Measurements from ENCODE around the gene MGRN1.
A peak's percentile ranks its signal among the peaks of the same experiment; 100 is the strongest.
"Not testable (repeated sequence)": the region's sequence is repeated elsewhere in the genome, so short reads cannot be mapped to it uniquely, and the experiment has no call there.

The MGRN1 gene

DNA sequence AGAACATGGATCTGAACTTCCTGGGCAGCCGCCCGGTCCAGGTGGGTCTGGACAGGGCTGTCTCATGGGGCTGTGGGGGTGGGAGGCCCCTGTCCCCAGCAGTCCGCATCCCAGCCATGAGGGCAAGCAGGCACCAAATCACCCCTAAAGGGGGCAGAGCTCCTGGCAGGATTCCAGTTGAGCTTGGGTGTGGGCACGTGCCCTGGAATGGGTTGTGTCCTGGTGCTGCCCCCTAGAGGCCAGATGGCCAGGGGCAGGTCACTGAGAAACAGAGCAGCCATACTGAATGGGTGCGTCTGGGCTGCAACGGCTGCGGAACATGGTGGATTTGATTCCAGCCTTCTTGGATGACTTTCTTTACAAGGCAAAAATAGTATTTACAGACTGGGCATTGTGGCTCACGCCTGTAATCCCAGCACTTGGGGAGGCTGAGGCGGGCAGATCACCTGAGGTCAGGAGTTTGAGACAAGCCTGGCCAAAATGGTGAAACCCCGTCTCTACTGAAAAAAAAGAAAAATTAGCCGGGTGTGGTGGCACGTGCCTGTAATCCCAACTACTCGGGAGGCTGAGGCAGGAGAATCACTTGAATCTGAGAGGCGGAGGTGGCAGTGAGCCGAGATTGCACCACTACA is 25.9 kb downstream of the MGRN1 start:
- not testable (repeated sequence) for H3K36me3 Mint-ChIP-seq
- H3K4me1 Mint-ChIP-seq (ENCODE audit: low read depth), result peaks cover 33% of the 10 kb centered on the region

GRCh38 chr16:4651827-4652226 is 27.2 kb downstream of the MGRN1 start:
- no peak overlapping the region for H3K27ac Mint-ChIP-seq
- no peaks in the 10 kb centered on the region for H3K9me3 Mint-ChIP-seq (ENCODE audit: low read depth)
- no peak overlapping the region for H3K4me3 Mint-ChIP-seq
- H3K36me3 Mint-ChIP-seq, result peaks cover 2% of the 10 kb centered on the region
- H3K4me1 Mint-ChIP-seq (ENCODE audit: low read depth), result peaks cover 26% of the 10 kb centered on the region
- H3K27me3 Mint-ChIP-seq, result no peaks in the 10 kb centered on the region

More for the DNA sequence above, 25.9 kb downstream of the MGRN1 start:
- H3K9me3 Mint-ChIP-seq (ENCODE audit: low read depth); H3K27me3 Mint-ChIP-seq; H3K4me3 Mint-ChIP-seq; H3K27ac Mint-ChIP-seq: not testable (repeated sequence)

GRCh38 chr16:4652561-4652960 is 27.9 kb downstream of the MGRN1 start:
- Mint-ChIP-seq H3K27me3 (no peaks in the 10 kb centered on the region), H3K27ac (no peak overlapping the region), H3K4me3 (no peak overlapping the region), H3K9me3 (ENCODE audit: low read depth) (no peaks in the 10 kb centered on the region), H3K4me1 (ENCODE audit: low read depth) (peaks cover 19% of the 10 kb centered on the region), H3K36me3 (peaks cover 2% of the 10 kb centered on the region)

- Mint-ChIP-seq H3K36me3 (peaks cover 2% of the 10 kb centered on the region), H3K27me3 (no peaks in the 10 kb centered on the region), H3K27ac (no peak overlapping the region), H3K9me3 (ENCODE audit: low read depth) (no peaks in the 10 kb centered on the region), H3K4me3 (no peak overlapping the region), H3K4me1 (ENCODE audit: low read depth) (peaks cover 16% of the 10 kb centered on the region)
These were observed 29.7 kb downstream of the MGRN1 start for GRCh38 chr16:4654011-4654963.

DNA sequence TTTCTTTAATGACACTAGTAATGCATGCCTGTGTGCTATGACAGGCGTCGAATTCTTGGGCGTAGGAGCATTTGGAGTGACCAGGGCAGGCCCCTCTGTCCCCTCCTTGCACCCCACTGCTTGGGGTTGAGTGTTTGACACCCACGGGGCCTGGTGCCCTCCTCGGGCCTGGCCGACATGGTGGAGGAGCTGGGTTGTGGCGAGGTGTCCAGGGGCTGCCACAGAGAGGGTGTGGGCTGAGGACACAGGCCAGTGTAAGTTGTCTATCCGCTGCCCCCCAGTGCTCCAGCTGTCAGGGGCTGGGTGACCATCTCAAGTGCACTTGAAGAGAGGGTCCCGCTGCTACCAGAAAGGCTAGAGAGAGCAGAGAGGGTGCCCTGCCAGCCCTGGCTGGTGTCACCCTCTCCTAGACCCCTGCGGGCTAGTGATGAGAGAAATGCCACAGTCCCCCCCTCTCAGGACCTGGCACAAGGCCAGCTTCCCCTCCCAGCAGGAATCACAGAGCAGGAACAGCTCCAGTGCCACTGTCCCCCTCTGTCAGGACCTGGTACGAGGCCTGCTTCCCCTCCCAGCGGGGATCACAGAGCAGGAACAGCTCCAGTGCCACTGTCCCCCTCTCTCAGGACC is 30.5 kb downstream of the MGRN1 start:
- H3K4me3 Mint-ChIP-seq, result no peak overlapping the region
- H3K27me3 Mint-ChIP-seq, result no peaks in the 10 kb centered on the region
- no peak overlapping the region for H3K27ac Mint-ChIP-seq
- no peaks in the 10 kb centered on the region for H3K9me3 Mint-ChIP-seq (ENCODE audit: low read depth)
- peaks cover 2% of the 10 kb centered on the region for H3K36me3 Mint-ChIP-seq
- peaks cover 19% of the 10 kb centered on the region for H3K4me1 Mint-ChIP-seq (ENCODE audit: low read depth)

DNA sequence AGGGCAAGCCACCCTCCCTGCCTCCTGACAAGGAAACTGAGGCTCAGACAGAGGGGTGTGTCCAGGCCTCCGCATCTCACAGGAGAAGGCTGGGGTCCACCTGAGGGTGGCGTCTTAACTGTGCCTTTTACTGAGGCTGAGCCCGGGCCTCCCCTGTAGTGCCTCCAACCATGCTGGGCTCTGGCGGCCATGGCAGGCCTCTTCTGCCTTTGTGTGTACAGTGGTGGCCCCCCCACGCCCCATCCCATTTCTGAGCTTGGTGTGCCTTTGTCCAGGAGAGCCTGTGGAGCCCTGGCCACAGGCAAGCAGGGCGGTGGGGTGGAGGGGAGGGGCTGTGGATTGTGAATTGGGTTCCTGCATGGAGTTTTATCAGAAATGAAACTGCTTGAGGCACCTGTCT is 31.2 kb downstream of the MGRN1 start:
- no peaks in the 10 kb centered on the region for H3K27me3 Mint-ChIP-seq
- peaks cover 2% of the 10 kb centered on the region for H3K36me3 Mint-ChIP-seq
- H3K4me3 Mint-ChIP-seq, result no peak overlapping the region
- peaks cover 19% of the 10 kb centered on the region for H3K4me1 Mint-ChIP-seq (ENCODE audit: low read depth)
- no peak overlapping the region for H3K27ac Mint-ChIP-seq
- no peaks in the 10 kb centered on the region for H3K9me3 Mint-ChIP-seq (ENCODE audit: low read depth)

- H3K27me3 Mint-ChIP-seq, result no peaks in the 10 kb centered on the region
These were observed 31.6 kb downstream of the MGRN1 start for GRCh38 chr16:4656221-4656620.

DNA sequence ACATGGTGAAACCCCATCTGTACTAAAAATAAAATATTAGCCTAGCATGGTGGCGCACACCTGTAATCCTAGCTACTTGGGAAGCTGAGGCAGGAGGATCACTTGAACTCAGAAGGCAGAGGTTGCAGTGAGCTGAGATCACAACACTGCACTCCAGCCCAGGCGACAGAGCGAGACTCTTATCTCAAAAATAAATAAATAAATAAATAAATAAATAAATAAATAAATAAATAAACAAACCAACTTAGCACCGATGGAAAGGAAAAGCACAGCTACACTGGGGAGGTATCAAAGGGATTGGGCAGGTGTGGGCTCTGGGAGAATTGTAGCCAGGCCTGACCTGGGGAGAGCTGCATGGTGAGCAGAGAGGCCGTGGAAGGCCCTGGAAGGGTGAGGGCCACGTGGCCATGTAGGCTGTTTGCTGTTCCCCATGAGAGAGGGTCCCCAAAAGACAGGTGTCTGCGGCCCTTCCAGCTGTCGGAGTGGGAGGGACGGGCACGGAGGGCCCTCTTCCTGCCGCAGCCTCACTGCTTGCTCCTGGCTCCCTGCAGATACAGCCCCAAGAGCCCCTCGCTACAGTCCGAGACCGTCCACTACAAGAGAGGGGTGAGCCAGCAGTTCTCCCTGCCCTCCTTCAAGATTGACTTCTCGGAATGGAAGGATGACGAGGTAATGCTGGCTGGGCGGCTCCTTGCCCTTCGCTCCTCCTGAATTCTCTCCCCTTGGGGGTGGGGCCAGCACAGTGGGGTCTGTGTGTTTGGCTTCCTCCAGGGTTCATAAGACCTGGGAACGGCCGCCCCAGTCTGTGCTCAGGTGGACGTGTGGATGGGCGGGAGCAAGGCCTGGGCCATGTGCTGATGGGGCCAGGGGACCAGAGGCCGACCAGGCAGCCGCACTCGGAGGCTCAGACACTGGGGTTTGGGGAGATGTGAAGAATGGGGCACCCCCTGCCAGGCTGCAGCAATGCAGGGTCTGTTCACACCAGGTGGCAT is 32.4 kb downstream of the MGRN1 start:
- peaks cover 2% of the 10 kb centered on the region for H3K36me3 Mint-ChIP-seq
- no peaks in the 10 kb centered on the region for H3K9me3 Mint-ChIP-seq (ENCODE audit: low read depth)
- no peaks in the 10 kb centered on the region for H3K27me3 Mint-ChIP-seq
- H3K4me3 Mint-ChIP-seq, result no peak overlapping the region
- H3K27ac Mint-ChIP-seq, result no peak overlapping the region
- peaks cover 31% of the 10 kb centered on the region for H3K4me1 Mint-ChIP-seq (ENCODE audit: low read depth)

More at GRCh38 chr16:4656221-4656620, 31.6 kb downstream of the MGRN1 start:
- Mint-ChIP-seq H3K9me3 (ENCODE audit: low read depth) (no peaks in the 10 kb centered on the region), H3K4me3 (no peak overlapping the region), H3K4me1 (ENCODE audit: low read depth) (peaks cover 24% of the 10 kb centered on the region), H3K27ac (no peak overlapping the region), H3K36me3 (peaks cover 2% of the 10 kb centered on the region)

GRCh38 chr16:4659363-4660353 is 35.0 kb downstream of the MGRN1 start:
- Mint-ChIP-seq H3K4me3 (peak overlapping the region; percentile 10), H3K9me3 (ENCODE audit: low read depth) (no peaks in the 10 kb centered on the region), H3K36me3 (peaks cover 2% of the 10 kb centered on the region), H3K27me3 (no peaks in the 10 kb centered on the region), H3K27ac (no peak overlapping the region), H3K4me1 (ENCODE audit: low read depth) (peaks cover 56% of the 10 kb centered on the region)

- H3K9me3 Mint-ChIP-seq (ENCODE audit: low read depth), result no peaks in the 10 kb centered on the region
- no peaks in the 10 kb centered on the region for H3K27me3 Mint-ChIP-seq
- H3K4me1 Mint-ChIP-seq (ENCODE audit: low read depth), result peaks cover 62% of the 10 kb centered on the region
- H3K36me3 Mint-ChIP-seq, result no peaks in the 10 kb centered on the region
- H3K27ac Mint-ChIP-seq, result peak overlapping the region; percentile 34
- peak overlapping the region; percentile 43 for H3K4me3 Mint-ChIP-seq
These were observed 35.9 kb downstream of the MGRN1 start for GRCh38 chr16:4660454-4661007.

DNA sequence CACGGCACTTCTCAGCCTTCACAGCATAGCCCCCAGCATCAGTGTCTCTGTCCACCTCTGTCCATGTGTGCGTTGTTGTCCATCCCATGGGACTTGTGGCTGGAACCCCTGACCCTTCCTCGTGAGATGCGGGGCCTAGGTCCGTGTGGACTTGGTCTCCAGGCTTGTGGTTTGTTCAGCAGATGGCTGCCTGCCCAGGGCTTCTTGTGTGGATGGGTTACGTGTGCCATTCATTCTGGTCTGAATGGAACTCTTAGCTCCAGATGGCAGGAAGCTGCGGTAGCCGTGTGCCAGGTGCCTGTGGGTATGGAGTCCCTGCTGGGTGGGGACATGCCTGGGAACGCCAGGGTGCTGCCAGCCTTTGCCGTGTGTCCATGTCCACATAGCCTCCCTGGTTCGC is 37.0 kb downstream of the MGRN1 start:
- Mint-ChIP-seq H3K36me3 (no peaks in the 10 kb centered on the region), H3K9me3 (ENCODE audit: low read depth) (no peaks in the 10 kb centered on the region), H3K4me1 (ENCODE audit: low read depth) (peaks cover 68% of the 10 kb centered on the region), H3K27ac (no peak overlapping the region), H3K27me3 (no peaks in the 10 kb centered on the region), H3K4me3 (no peak overlapping the region)

DNA sequence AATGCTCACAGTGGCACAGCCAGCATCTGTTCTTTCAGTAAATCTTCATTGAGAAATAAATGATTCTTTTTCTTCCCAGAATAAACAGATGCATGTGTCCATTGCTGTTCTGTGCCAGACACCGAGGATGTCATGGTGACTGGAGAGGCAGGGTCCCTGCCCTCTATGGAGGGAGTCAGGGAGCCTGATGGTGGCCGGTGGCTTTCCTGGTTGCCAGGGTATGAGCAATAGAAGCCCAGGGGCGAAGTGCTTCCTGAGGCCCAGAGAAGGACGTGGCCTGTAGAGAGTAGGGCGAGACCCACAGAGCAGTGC is 38.8 kb downstream of the MGRN1 start:
- Mint-ChIP-seq H3K36me3 (no peaks in the 10 kb centered on the region), H3K4me1 (ENCODE audit: low read depth) (peaks cover 68% of the 10 kb centered on the region), H3K27me3 (no peaks in the 10 kb centered on the region), H3K4me3 (peak overlapping the region; percentile 46), H3K27ac (peak overlapping the region; percentile 85), H3K9me3 (ENCODE audit: low read depth) (no peaks in the 10 kb centered on the region)

GRCh38 chr16:4663777-4664465 is 39.3 kb downstream of the MGRN1 start:
- peak overlapping the region; percentile 69 for H3K4me3 Mint-ChIP-seq
- H3K9me3 Mint-ChIP-seq (ENCODE audit: low read depth), result no peaks in the 10 kb centered on the region
- no peaks in the 10 kb centered on the region for H3K27me3 Mint-ChIP-seq
- peak overlapping the region; percentile 85 for H3K27ac Mint-ChIP-seq
- peaks cover 65% of the 10 kb centered on the region for H3K4me1 Mint-ChIP-seq (ENCODE audit: low read depth)
- no peaks in the 10 kb centered on the region for H3K36me3 Mint-ChIP-seq
